ENCODE measurements around the gene NCS1.

DNA sequence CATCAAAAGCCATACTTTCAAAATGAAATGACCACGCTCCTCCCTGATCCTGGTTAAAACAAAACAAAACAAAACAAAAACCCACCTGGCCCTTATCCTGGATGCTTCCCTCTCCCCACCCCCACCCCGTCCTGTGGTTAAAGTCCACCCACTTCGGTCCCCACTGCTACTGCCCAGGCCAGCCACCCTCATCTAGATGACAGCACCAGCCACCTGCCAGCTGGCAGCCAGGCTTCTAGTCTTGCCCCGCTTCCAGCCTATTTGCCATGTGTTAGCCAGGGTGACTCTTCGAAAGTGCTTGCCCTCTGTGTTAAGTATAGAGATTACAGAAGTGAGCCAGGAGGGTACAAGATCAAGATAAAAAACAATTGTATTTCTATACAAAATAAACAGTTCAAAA, 27.5 kb upstream of the NCS1 start:
- no peak for TF ChIP-seq EZH2 (IDR thresholded peaks at IDR 0.05; ENCODE audit: insufficient read depth, low read length)
- TF ChIP-seq, protein P1, sequence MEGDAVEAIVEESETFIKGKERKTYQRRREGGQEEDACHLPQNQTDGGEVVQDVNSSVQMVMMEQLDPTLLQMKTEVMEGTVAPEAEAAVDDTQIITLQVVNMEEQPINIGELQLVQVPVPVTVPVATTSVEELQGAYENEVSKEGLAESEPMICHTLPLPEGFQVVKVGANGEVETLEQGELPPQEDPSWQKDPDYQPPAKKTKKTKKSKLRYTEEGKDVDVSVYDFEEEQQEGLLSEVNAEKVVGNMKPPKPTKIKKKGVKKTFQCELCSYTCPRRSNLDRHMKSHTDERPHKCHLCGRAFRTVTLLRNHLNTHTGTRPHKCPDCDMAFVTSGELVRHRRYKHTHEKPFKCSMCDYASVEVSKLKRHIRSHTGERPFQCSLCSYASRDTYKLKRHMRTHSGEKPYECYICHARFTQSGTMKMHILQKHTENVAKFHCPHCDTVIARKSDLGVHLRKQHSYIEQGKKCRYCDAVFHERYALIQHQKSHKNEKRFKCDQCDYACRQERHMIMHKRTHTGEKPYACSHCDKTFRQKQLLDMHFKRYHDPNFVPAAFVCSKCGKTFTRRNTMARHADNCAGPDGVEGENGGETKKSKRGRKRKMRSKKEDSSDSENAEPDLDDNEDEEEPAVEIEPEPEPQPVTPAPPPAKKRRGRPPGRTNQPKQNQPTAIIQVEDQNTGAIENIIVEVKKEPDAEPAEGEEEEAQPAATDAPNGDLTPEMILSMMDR (IDR thresholded peaks at IDR 0.05; ENCODE audit: insufficient read depth, low read depth, low read length) = no peak

Data from astrocyte (in vitro differentiated cells and primary cell).